GM19351 (cell line): ENCODE measurements around the gene AGR2.

Source experiments
- ATAC-seq: cut with Tn5 transposase; IDR thresholded peaks from one replicate; pipeline ENCODE4 v1.9.1; 2021; ENCODE audit warnings: mild to moderate bottlenecking, moderate library complexity; ENCODE audit not compliant: unreplicated experiment

Gene AGR2

DNA sequence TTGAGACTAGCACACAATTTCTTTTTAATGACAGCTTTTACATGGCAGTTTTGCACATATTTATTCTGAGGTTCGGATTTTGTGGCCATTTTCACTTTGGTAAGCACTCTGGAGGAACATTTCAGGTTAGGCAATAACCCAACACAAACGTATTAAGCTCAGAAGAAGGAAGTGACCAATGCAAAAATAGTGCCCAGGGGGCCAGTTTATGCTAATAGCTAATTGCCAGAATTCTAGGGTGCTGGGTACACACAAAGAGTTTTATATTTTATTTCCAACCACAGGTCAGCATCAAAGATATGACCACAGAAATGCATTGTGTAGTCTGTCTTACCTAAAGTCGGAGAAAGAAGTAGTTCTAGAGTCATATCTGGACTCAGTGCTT is 8.4 kb upstream of the AGR2 start:
- ATAC-seq, result no peak

GRCh38 chr7:16812542-16813231 is 7.9 kb upstream of the AGR2 start:
- no peak for ATAC-seq

DNA sequence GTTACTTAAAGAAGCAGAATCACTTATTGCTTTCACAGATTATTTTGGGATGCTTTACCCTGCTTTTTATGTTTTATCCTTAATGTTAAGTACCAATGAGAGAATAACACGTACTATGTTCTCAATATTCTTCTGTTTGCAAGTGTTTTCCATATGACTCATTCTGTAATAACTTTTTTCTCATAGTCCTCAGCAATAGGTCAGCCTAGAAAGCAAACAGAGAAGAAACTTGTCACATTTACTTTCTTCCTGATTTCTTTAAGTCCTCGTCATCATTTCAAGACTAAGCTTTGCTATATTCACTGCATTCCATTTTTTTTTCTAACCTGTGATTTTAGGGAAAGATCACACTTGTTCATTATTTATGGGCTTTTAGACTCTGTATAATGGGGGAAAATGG is 6.8 kb upstream of the AGR2 start:
- ATAC-seq, result no peak

GRCh38 chr7:16810573-16810972 is 5.8 kb upstream of the AGR2 start:
- ATAC-seq, result no peak

DNA sequence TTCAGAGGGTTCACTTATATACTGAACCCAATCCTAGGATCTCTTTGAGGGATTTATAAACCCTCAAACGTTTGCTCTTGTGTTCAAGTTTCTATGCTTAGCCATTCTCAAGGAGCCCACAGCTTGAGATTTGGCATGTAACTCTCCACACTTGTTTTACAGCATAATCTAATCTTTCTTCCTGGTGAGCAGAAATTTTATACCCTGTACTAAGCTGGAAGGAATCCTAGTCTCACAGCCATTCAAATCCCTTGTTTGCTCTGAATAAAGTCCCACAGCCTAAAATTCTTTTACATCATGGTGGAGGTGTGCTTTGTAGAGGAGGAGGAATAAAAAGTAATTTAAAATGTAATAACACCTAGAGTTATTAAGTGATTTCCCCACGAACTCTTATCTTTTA is 5.3 kb upstream of the AGR2 start:
- ATAC-seq, result no peak

GRCh38 chr7:16805441-16805840 is 642 bp upstream of the AGR2 start:
- no peak for ATAC-seq

- ATAC-seq, result no peak
Measured at GRCh38 chr7:16803881-16804673, 722 bp downstream of the AGR2 start.

- no peak for ATAC-seq
Measured at GRCh38 chr7:16803125-16803524, 1.7 kb downstream of the AGR2 start.

GRCh38 chr7:16801579-16801978 is 3.2 kb downstream of the AGR2 start:
- no peak for ATAC-seq

- ATAC-seq, result peak; percentile 78
Measured at GRCh38 chr7:16801111-16801542, 3.7 kb downstream of the AGR2 start.

DNA sequence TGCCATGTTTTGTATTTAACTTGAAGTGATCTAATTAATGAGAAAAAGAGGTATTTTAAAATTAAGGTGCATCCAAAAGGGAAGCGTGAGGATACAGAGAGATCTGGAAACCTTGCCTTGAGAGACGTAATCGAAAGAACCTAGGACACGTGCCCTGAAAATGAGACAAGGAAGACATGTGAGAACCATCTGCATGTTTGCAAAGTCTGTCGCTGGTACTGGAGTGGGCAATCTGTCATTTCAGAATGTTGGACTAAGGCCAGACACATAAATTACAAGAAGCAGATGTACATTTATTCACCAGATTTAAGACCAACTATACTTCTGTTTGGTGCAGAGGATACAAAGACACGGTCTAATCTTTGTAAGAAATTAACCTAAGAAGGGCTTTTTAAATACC is 9.2 kb downstream of the AGR2 start:
- no peak for ATAC-seq

GRCh38 chr7:16794986-16795385 is 9.8 kb downstream of the AGR2 start:
- ATAC-seq, result no peak

- ATAC-seq, result no peak
Measured at GRCh38 chr7:16791905-16792698, 12.7 kb downstream of the AGR2 start.

DNA sequence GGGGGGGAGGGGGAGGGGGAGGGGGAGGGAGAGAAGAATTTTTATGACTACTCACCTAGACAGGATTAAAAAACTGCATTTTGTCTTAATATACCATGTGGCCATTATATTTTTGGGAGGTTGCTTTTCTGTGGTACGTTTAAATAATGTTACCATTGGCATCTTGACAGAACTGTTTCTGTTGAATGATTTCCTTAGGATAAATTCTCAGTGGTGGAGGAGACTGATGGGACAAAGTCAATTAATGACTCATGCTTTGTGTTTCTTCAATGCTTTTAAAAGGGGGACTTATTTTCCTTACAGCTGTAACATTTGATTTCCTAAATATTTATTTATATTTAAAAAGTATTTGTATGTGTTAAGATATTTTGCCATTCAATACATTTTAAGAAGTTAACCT is 13.7 kb downstream of the AGR2 start:
- no peak for ATAC-seq

DNA sequence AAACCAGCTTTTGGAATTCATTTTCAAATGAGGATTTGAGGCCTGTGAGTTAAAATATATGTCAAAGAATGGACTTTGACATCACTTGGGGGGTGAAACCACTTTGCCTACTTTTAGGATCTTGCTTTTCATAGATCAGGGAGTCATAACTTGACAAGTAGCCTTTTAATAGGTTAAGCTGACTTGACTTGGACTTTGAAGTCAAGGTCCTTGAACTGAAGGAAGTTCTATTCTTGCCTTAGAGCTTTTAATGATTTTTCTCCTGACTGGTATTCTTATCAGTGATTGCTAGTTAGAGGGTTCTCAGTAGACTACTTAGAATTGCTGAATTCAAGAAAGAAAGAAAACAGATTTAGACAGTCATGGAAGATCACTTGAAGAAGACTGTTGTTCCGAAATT is 17.7 kb downstream of the AGR2 start:
- ATAC-seq, result no peak

DNA sequence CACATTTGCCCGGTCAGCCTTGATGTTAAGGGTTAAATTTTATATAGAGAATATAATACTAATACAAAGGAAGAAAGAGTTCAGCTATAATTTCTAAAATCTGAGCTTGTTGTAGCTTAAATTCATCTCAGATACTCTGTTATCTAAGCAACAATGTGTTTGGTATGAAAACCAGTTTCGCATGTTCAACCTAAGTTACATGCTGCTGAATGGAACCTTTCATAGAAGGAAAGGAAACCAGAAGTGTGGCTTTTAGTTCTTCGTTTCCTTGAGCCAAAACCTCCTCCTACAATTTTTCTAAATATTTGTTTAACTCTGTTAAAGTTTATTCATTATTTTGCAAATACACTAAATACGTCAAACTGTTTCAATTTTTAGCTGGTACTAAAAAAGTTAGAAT is 18.5 kb downstream of the AGR2 start:
- ATAC-seq, result no peak

DNA sequence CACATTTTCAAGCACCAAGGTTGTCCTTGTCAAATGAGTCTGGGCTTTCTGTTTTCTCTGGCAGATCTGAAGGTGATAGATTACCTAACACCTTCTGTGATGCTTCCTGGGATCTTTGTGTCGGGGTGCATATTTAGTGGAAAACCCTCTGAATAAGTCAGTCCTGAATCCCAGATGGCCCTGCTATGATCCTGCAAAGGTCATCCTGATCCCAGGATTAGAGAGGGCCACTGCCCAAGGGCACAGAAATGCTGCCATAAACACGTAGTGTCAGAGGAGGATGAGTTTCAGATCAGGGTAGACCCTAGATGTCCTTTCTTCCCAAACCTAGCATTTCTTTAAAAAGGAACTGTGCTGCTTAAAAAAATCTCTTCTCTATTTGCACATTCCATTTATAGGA is 19.0 kb downstream of the AGR2 start:
- ATAC-seq, result no peak

DNA sequence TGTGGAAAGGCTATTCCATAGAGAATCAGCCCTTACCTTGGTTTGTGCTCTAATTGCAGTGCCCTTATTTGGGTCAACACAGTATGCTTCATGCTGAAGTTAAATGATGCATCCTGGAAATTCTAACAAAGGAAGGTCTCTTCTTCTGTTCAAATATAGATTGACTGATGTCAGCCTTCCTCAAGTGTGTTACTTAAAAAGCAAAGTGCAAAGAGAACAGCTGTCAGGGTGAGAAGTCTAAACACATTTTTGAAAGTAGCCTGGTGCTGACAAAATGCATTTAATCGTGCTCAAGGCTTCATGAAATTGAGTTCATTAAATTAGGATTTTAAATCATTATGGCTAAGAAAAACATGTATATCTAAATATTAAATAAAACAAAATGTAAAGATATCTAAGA is 19.5 kb downstream of the AGR2 start:
- no peak for ATAC-seq

DNA sequence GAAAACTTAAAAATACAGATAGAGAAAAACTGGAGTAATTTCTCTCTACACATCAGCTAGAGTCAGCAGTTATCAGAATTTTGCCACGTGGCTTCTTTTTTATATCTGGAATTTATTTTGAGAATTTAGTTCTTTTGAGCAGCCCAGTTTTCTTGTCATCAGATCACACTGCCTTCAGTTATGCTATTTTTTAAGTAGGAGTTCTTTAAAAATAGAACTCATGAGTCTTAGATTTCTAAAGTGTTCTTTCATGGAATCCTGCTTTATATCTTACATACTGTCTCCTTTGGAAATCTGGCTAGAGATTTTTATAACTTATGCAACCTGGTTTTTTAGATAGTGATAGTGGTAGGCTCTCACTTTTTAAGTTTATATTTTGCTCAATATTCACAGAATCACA is 24.2 kb downstream of the AGR2 start:
- no peak for ATAC-seq

- ATAC-seq, result no peak
Measured at GRCh38 chr7:16779051-16779450, 25.7 kb downstream of the AGR2 start.

GRCh38 chr7:16778476-16778875 is 26.3 kb downstream of the AGR2 start:
- ATAC-seq, result no peak

- ATAC-seq, result no peak
Measured at GRCh38 chr7:16776053-16776452, 28.7 kb downstream of the AGR2 start.
